A549 (cell line): ENCODE data around the gene SLC16A1.

ENCODE experiments used
- CEBPB ChIP-seq, 2 experiments: fragments of >200 bp in 1 of 2; sonication (Bioruptor Twin) in 1 of 2; formaldehyde crosslinking in 1 of 2; IDR thresholded peaks; 2 replicates each; pipeline ENCODE4 v1.6.1; 2012 to 2016
- EP300 ChIP-seq, 2 experiments: fragments of >200 bp; sonication (Bioruptor Twin); formaldehyde crosslinking; IDR thresholded peaks; 2 replicates in 1 of 2; 3 replicates in 1 of 2; pipeline ENCODE4 v1.6.1; 2016 to 2017
- POLR2A ChIP-seq: IDR thresholded peaks from 2 replicates; pipeline ENCODE4 v1.6.1; 2012; ENCODE audit warnings: mild to moderate bottlenecking, low read length
- RNF2 ChIP-seq: fragments of 200-600 bp; sonication (generic); IDR thresholded peaks from 2 replicates; pipeline ENCODE4 v1.6.1; 2016; ENCODE audit warnings: low read depth, mild to moderate bottlenecking, antibody characterized with exemption, moderate library complexity, borderline replicate concordance
- ZC3H11A ChIP-seq: fragments of 450-650 bp; IDR thresholded peaks from 2 replicates; pipeline ENCODE4 v1.6.1; 2014; ENCODE audit warnings: antibody characterized with exemption, mild to moderate bottlenecking
- TF ChIP-seq, protein P1 (sequence below): fragments of 250-450 bp; sonication (Bioruptor Pico); IDR thresholded peaks from 2 replicates; pipeline ENCODE4 v1.5.0; 2021; ENCODE audit warnings: mild to moderate bottlenecking, moderate library complexity, borderline replicate concordance

DNA sequence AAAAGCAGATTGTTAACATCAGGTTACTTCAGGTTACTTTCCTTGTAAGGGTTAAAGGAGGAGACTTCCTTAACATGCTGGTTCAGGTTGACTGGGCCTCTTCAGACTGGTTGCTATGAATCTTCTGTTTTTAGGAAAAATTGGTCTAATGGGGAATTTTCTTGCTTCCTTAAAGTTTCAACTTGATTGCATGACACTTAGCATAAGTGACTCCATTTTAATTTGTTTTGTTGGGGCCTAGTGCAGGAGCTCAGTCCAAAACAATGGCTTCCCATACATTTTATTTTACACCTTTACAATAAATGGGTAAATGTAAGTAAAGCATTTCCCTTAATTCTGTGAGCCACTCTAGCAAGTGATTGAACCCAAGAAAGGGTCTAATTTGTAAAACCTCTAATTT is 53.8 kb downstream of the SLC16A1 start:
- no peak for TF ChIP-seq POLR2A
- TF ChIP-seq, protein P1, sequence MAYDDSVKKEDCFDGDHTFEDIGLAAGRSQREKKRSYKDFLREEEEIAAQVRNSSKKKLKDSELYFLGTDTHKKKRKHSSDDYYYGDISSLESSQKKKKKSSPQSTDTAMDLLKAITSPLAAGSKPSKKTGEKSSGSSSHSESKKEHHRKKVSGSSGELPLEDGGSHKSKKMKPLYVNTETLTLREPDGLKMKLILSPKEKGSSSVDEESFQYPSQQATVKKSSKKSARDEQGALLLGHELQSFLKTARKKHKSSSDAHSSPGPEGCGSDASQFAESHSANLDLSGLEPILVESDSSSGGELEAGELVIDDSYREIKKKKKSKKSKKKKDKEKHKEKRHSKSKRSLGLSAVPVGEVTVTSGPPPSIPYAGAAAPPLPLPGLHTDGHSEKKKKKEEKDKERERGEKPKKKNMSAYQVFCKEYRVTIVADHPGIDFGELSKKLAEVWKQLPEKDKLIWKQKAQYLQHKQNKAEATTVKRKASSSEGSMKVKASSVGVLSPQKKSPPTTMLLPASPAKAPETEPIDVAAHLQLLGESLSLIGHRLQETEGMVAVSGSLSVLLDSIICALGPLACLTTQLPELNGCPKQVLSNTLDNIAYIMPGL (CRISPR knock-in tag) = no peak
- no peak for TF ChIP-seq EP300 (IDR thresholded peaks at IDR 0.05)
- no peak for TF ChIP-seq ZC3H11A
- no peak for TF ChIP-seq CEBPB (IDR thresholded peaks at IDR 0.05)
- TF ChIP-seq RNF2 = no peak
